PFSK-1 (cell line): Measurements from ENCODE around the gene TMEM176A.

Source experiments
- FOXP2 ChIP-seq: optimal IDR thresholded peaks from 2 replicates; pipeline ENCODE3; 2011; ENCODE audit warnings: borderline replicate concordance, control low read depth, inconsistent platforms; ENCODE audit not compliant: insufficient read depth; ENCODE audit errors: extremely low read length, extremely low read depth
- POLR2AphosphoS5 ChIP-seq: IDR thresholded peaks from 2 replicates; pipeline ENCODE4 v1.6.1; 2012; ENCODE audit warnings: low read depth, mild to moderate bottlenecking, control low read depth, low read length, moderate library complexity
- SIN3A ChIP-seq: IDR thresholded peaks from 2 replicates; pipeline ENCODE4 v1.6.1; 2012; ENCODE audit warnings: mild to moderate bottlenecking, low read length, moderate library complexity, borderline replicate concordance; ENCODE audit not compliant: insufficient read depth
- TAF1 ChIP-seq: IDR thresholded peaks from 2 replicates; pipeline ENCODE4 v1.6.1; 2012; ENCODE audit warnings: low read length, control low read depth, borderline replicate concordance; ENCODE audit not compliant: insufficient read depth
- TF ChIP-seq, protein P1 (sequence below), 2 experiments: IDR thresholded peaks; 2 replicates each; pipeline versions ENCODE4 v1.6.1 to v1.8.0; 2011 to 2012; ENCODE audit warnings: low read depth in 2 of 2, low read length in 2 of 2, control low read depth in 1 of 2, inconsistent platforms in 1 of 2, mild to moderate bottlenecking in 1 of 2, moderate library complexity in 1 of 2; ENCODE audit not compliant: insufficient read depth in 1 of 2

TMEM176A gene

DNA sequence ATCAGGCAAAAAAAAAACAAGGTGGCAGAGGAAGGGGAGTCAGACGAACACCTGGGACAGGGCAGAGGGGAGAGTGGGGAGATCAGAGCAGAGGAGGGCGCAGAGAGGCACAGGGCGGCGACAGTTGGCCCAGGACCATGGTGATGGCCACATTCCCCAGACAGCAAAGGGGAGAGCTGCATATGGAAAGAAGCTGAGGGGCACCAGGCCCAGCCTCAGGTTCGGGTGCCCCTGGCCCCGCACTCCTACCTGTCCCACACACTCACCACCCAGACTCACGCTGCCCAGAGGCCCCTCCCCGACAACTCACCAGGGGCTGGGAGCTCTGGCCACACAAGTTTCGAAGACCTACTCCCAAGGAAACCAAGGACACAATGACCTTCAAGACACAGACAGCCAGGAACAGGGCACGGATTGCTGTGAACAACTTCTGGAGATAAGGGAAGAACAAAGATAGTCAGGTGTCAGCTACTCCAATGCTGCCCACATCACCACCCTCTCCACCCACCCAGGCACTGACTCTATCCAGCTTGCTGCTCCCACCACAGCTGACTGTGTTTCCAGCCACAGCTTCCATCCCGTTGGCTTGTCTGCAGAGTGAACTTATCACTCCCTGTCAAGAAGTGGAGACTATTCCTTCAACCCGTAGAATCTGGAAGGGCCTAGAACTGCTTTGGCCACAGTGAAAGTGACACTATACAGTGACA is 8.7 kb upstream of the TMEM176A start:
- TF ChIP-seq POLR2AphosphoS5: no peak
- TF ChIP-seq, protein P1, sequence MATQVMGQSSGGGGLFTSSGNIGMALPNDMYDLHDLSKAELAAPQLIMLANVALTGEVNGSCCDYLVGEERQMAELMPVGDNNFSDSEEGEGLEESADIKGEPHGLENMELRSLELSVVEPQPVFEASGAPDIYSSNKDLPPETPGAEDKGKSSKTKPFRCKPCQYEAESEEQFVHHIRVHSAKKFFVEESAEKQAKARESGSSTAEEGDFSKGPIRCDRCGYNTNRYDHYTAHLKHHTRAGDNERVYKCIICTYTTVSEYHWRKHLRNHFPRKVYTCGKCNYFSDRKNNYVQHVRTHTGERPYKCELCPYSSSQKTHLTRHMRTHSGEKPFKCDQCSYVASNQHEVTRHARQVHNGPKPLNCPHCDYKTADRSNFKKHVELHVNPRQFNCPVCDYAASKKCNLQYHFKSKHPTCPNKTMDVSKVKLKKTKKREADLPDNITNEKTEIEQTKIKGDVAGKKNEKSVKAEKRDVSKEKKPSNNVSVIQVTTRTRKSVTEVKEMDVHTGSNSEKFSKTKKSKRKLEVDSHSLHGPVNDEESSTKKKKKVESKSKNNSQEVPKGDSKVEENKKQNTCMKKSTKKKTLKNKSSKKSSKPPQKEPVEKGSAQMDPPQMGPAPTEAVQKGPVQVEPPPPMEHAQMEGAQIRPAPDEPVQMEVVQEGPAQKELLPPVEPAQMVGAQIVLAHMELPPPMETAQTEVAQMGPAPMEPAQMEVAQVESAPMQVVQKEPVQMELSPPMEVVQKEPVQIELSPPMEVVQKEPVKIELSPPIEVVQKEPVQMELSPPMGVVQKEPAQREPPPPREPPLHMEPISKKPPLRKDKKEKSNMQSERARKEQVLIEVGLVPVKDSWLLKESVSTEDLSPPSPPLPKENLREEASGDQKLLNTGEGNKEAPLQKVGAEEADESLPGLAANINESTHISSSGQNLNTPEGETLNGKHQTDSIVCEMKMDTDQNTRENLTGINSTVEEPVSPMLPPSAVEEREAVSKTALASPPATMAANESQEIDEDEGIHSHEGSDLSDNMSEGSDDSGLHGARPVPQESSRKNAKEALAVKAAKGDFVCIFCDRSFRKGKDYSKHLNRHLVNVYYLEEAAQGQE (IDR thresholded peaks at IDR 0.05; ENCODE audit: insufficient read depth in 1 of 2, low read depth in 2 of 2, low read length in 2 of 2): no peak
- TF ChIP-seq FOXP2: no peak
- TF ChIP-seq TAF1: no peak
- no peak for TF ChIP-seq SIN3A

DNA sequence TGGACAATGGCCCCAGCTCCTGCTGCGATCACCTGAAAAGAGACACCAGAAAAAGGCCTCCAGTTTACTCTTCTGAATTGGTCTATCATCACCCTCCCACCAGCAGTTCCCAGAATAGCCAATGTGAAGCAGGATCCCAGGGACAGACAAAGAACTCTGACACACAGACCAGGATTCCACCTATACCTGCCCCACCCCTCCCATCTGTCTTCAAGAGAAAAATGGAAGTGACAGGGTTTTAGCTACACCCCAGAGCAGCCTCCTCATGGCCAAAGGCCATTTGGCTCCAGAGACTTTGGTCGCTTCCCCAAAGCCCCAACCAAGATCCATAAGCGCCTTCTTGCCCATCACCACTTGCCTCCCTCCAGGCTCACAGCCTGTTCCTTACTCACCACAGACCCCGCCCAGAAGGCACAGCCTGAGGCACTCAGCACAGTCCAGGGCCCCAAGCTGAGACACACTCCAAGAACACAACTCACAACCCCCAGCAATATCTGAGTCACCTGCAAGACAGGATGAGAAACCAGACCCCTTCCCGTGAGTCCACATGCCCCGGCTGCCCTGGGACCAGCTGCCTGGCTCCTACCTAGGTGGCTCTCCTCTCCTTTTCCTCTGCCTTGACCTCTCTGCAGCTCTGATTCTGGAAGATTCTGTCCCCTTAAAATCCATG is 6.9 kb upstream of the TMEM176A start:
- no peak for TF ChIP-seq FOXP2
- TF ChIP-seq TAF1: no peak
- TF ChIP-seq SIN3A: no peak
- TF ChIP-seq, protein P1 (IDR thresholded peaks at IDR 0.05; ENCODE audit: insufficient read depth in 1 of 2, low read depth in 2 of 2, low read length in 2 of 2): no peak
- TF ChIP-seq POLR2AphosphoS5: no peak

DNA sequence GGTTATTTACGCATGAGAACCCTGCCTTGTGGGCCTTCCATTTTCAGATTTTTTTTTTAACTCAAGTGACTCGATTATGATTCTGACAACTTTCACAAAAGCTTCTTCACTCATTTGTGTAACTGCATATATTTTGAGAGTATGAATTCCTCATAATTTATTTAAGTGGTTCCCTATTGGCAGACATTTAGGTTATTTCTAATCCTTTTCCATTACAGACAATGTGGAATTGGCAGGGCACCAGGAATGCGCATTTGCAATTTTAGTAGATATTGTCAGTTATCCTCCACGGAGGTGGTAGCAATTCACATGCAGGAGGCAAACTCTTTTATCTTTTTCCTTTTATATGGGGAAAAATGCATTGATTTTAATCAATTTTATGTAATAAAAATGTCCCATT is 2.9 kb upstream of the TMEM176A start:
- TF ChIP-seq SIN3A: no peak
- TF ChIP-seq, protein P1 (IDR thresholded peaks at IDR 0.05; ENCODE audit: insufficient read depth in 1 of 2, low read depth in 2 of 2, low read length in 2 of 2): no peak
- no peak for TF ChIP-seq FOXP2
- TF ChIP-seq POLR2AphosphoS5: no peak
- TF ChIP-seq TAF1: no peak

DNA sequence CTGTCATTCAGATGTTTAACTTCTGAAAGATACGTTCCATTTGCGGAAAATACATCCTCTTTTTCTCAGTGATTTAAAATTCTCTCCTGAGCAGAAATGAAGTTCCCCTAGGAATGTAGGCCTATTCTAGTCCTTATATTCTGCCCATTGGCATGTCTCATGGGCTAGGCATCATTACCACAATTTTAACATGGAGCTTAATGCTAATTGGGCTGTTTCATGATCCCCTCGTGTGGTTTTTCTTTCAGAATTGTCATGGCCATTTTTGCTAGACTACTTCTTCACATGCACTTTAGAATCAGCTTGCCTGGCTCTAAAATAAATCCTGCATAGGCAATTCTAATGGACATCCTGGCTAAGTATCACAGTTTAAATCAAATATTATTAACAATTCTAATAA is 1.4 kb upstream of the TMEM176A start:
- TF ChIP-seq SIN3A (no peak), POLR2AphosphoS5 (no peak), TAF1 (no peak), FOXP2 (no peak)
- TF ChIP-seq, protein P1 (IDR thresholded peaks at IDR 0.05; ENCODE audit: insufficient read depth in 1 of 2, low read depth in 2 of 2, low read length in 2 of 2): no peak
